ENCODE data around the gene BANP.

Gene BANP

DNA sequence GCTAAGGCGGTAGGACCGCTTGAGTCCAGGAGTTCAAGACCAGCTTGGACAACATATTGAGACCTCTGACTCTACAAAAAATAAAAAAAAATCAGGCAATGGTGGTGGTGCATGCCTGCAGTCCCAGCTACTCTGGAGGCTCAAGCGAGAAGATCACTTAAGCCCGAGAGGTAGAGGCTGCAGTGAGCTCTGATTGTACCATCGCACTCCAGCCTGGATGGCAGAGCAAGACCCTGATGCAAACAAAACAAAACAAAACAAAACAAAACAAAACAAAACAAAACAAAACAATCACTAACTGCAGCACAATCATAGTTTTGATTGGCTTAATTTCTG is 2.5 kb upstream of the BANP start:
- in situ Hi-C loops (cut with HindIII; ENCODE audit: low sequenced_read_pairs), result no loop called here
- TF ChIP-seq, protein P1, sequence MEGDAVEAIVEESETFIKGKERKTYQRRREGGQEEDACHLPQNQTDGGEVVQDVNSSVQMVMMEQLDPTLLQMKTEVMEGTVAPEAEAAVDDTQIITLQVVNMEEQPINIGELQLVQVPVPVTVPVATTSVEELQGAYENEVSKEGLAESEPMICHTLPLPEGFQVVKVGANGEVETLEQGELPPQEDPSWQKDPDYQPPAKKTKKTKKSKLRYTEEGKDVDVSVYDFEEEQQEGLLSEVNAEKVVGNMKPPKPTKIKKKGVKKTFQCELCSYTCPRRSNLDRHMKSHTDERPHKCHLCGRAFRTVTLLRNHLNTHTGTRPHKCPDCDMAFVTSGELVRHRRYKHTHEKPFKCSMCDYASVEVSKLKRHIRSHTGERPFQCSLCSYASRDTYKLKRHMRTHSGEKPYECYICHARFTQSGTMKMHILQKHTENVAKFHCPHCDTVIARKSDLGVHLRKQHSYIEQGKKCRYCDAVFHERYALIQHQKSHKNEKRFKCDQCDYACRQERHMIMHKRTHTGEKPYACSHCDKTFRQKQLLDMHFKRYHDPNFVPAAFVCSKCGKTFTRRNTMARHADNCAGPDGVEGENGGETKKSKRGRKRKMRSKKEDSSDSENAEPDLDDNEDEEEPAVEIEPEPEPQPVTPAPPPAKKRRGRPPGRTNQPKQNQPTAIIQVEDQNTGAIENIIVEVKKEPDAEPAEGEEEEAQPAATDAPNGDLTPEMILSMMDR (IDR thresholded peaks at IDR 0.05; ENCODE audit: low read depth, low read length), result no peak
- H3K4me3 ChIP-seq (ENCODE audit: low read depth, low read length), result no peak overlapping the region
- no peak for DNase-seq (ENCODE audit: low read depth, low spot score)

- no peak for DNase-seq (ENCODE audit: low read depth, low spot score)
- TF ChIP-seq, protein P1 (IDR thresholded peaks at IDR 0.05; ENCODE audit: low read depth, low read length), result no peak
- in situ Hi-C loops (cut with HindIII; ENCODE audit: low sequenced_read_pairs), result no loop called here
- no peak overlapping the region for H3K4me3 ChIP-seq (ENCODE audit: low read depth, low read length)
Measured at GRCh38 chr16:87949071-87949744, 2.0 kb upstream of the BANP start.

- TF ChIP-seq, protein P1 (IDR thresholded peaks at IDR 0.05; ENCODE audit: low read depth, low read length), result peak; percentile 31
- no peak for DNase-seq (ENCODE audit: low read depth, low spot score)
- in situ Hi-C loops (cut with HindIII; ENCODE audit: low sequenced_read_pairs), result no loop called here
- H3K4me3 ChIP-seq (ENCODE audit: low read depth, low read length), result peak overlapping the region; percentile 68
Measured at GRCh38 chr16:87951552-87952538, 611 bp downstream of the BANP start.

GRCh38 chr16:87952751-87953150 is 1.5 kb downstream of the BANP start:
- H3K4me3 ChIP-seq (ENCODE audit: low read depth, low read length), result peak overlapping the region; percentile 68
- no peak for DNase-seq (ENCODE audit: low read depth, low spot score)
- TF ChIP-seq, protein P1 (IDR thresholded peaks at IDR 0.05; ENCODE audit: low read depth, low read length), result no peak
- in situ Hi-C loops (cut with HindIII; ENCODE audit: low sequenced_read_pairs), result no loop called here

GRCh38 chr16:87953308-87954215 is 2.3 kb downstream of the BANP start:
- TF ChIP-seq, protein P1 (IDR thresholded peaks at IDR 0.05; ENCODE audit: low read depth, low read length), result no peak
- H3K4me3 ChIP-seq (ENCODE audit: low read depth, low read length), result no peak overlapping the region
- in situ Hi-C loops (cut with HindIII; ENCODE audit: low sequenced_read_pairs), result no loop called here
- DNase-seq (ENCODE audit: low read depth, low spot score), result no peak

GRCh38 chr16:87954361-87954760 is 3.1 kb downstream of the BANP start:
- in situ Hi-C loops (cut with HindIII; ENCODE audit: low sequenced_read_pairs), result no loop called here
- TF ChIP-seq, protein P1 (IDR thresholded peaks at IDR 0.05; ENCODE audit: low read depth, low read length), result no peak
- no peak overlapping the region for H3K4me3 ChIP-seq (ENCODE audit: low read depth, low read length)
- no peak for DNase-seq (ENCODE audit: low read depth, low spot score)
